GM04503 (cell line): ENCODE measurements around the gene USP20.

Source experiments
- DNase-seq: peaks from one replicate; pipeline ENCODE4 v3.0.0-alpha.2; 2012; ENCODE audit warnings: low read depth

USP20 gene

GRCh38 chr9:129823935-129824601 lies 11.2 kb upstream of the USP20 start, which contains the start of gene TOR1A:
TOR1A (minus strand) TSS chr9:129824136; CDS start chr9:129824085, 51 bp downstream.
- DNase-seq, result peak; percentile 70

- no peak for DNase-seq
Measured at GRCh38 chr9:129826344-129826743, 8.9 kb upstream of the USP20 start.

- no peak for DNase-seq
Measured at GRCh38 chr9:129826759-129827158, 8.5 kb upstream of the USP20 start.

- DNase-seq, result no peak
Measured at GRCh38 chr9:129828051-129828450, 7.2 kb upstream of the USP20 start.

GRCh38 chr9:129828969-129829368 lies 6.3 kb upstream of the USP20 start:
- no peak for DNase-seq

- DNase-seq, result no peak
Measured at GRCh38 chr9:129832982-129833381, 2.3 kb upstream of the USP20 start.

GRCh38 chr9:129834489-129835127 lies 650 bp upstream of the USP20 start:
- DNase-seq, result no peak

- DNase-seq, result no peak
Measured at GRCh38 chr9:129835860-129836223, 584 bp downstream of the USP20 start.

- DNase-seq, result no peak
Measured at GRCh38 chr9:129836311-129837007, 1.2 kb downstream of the USP20 start.

- peak; percentile 91 for DNase-seq
Measured at GRCh38 chr9:129838707-129839259, 3.5 kb downstream of the USP20 start.

- DNase-seq, result no peak
Measured at GRCh38 chr9:129839324-129840023, 4.2 kb downstream of the USP20 start.

GRCh38 chr9:129840034-129840433 lies 4.8 kb downstream of the USP20 start:
- no peak for DNase-seq

GRCh38 chr9:129841071-129841470 lies 5.8 kb downstream of the USP20 start:
- DNase-seq, result no peak

GRCh38 chr9:129845373-129845772 lies 10.1 kb downstream of the USP20 start:
- no peak for DNase-seq

- no peak for DNase-seq
Measured at GRCh38 chr9:129848712-129849441, 13.6 kb downstream of the USP20 start.

- DNase-seq, result no peak
Measured at GRCh38 chr9:129849901-129850300, 14.6 kb downstream of the USP20 start.

- no peak for DNase-seq
Measured at GRCh38 chr9:129850821-129851550, 15.7 kb downstream of the USP20 start.

- no peak for DNase-seq
Measured at GRCh38 chr9:129851821-129852220, 16.6 kb downstream of the USP20 start.

- no peak for DNase-seq
Measured at GRCh38 chr9:129852579-129852978, 17.3 kb downstream of the USP20 start.

- no peak for DNase-seq
Measured at GRCh38 chr9:129853614-129854013, 18.4 kb downstream of the USP20 start.

GRCh38 chr9:129854588-129855110 lies 19.4 kb downstream of the USP20 start:
- no peak for DNase-seq
